Omental fat pad (tissue), 4 donors: ENCODE measurements around the gene KYNU. TPM values are rescaled to one million over a fixed set of nuclear protein-coding genes. Genes with fewer than 3 reads are reported as not detected.
A peak's percentile ranks its signal among the peaks of the same experiment; 100 is the strongest.
"Not testable (repeated sequence)": the region's sequence is repeated elsewhere in the genome, so short reads cannot be mapped to it uniquely, and the experiment has no call there.

Experiments
- ATAC-seq: fragments of 150-250 bp; one replicate; pipeline ENCODE4 v1.9.1; 2016; ENCODE audit warnings: mild to moderate bottlenecking, moderate library complexity; ENCODE audit not compliant: low FRiP score
- DNase-seq: peaks from one replicate; pipeline ENCODE4 v3.0.0-alpha.2; 2019; ENCODE audit warnings: low spot score
- CTCF ChIP-seq, 3 donors: fragments of 450-650 bp; IDR thresholded peaks; one replicate each; pipeline ENCODE4 v1.5.1; 2016 to 2017; ENCODE audit warnings: antibody characterized with exemption in 3 of 3, mild to moderate bottlenecking in 3 of 3, moderate library complexity in 2 of 3
- total RNA-seq, 4 donors: library from RNA; depleted of rRNA; stranded (reverse); fragments of >200 nt; gene quantifications; one replicate each; pipeline ENCODE4 v1.1.0, GENCODE V29; 2016

The KYNU gene
- total RNA-seq, 4 donors from 2014 or later, result 3.8 to 25.3 (median 8.4) TPM

GRCh38 chr2:142878031-142878678 is 691 bp downstream of the KYNU start:
- no peak for ATAC-seq
- no peak for TF ChIP-seq CTCF (IDR thresholded peaks at IDR 0.05)
- DNase-seq, result no peak

GRCh38 chr2:142879151-142879550 is 1.7 kb downstream of the KYNU start:
- ATAC-seq, result no peak
- no peak for TF ChIP-seq CTCF (IDR thresholded peaks at IDR 0.05)
- no peak for DNase-seq

- ATAC-seq (peak; percentile 23), DNase-seq (no peak)
- TF ChIP-seq CTCF (IDR thresholded peaks at IDR 0.05), result no peak
Measured at GRCh38 chr2:142880279-142880678, 2.8 kb downstream of the KYNU start.

GRCh38 chr2:142881619-142882018 is 4.2 kb downstream of the KYNU start:
- TF ChIP-seq CTCF (IDR thresholded peaks at IDR 0.05), result no peak
- DNase-seq, result no peak
- ATAC-seq, result no peak

- DNase-seq, ATAC-seq: not testable (repeated sequence)
Measured at GRCh38 chr2:142882500-142882899, 5.0 kb downstream of the KYNU start.

- ATAC-seq (no peak), DNase-seq (no peak)
- TF ChIP-seq CTCF (IDR thresholded peaks at IDR 0.05), result no peak
Measured at GRCh38 chr2:142883526-142883925, 6.1 kb downstream of the KYNU start.

GRCh38 chr2:142885543-142885942 is 8.1 kb downstream of the KYNU start:
- no peak for TF ChIP-seq CTCF (IDR thresholded peaks at IDR 0.05)
- DNase-seq, result no peak
- no peak for ATAC-seq
